WTC11 (cell line): ENCODE results near the gene KCTD2.

ENCODE experiments used
- NR3C1 ChIP-seq: sonication (generic); formaldehyde crosslinking; conservative IDR thresholded peaks from 2 replicates; pipeline ENCODE4 v1.8.1; 2023; ENCODE audit warnings: low read depth, mild to moderate bottlenecking, missing genetic modification reagents
- ZNF317 ChIP-seq: sonication (generic); formaldehyde crosslinking; IDR thresholded peaks from 2 replicates; pipeline ENCODE4 v1.8.1; 2023; ENCODE audit warnings: low read depth, mild to moderate bottlenecking, moderate library complexity, missing genetic modification reagents, borderline replicate concordance
- TF ChIP-seq, protein P1 (sequence below): fragments of 200-600 bp; IDR thresholded peaks from 2 replicates; pipeline ENCODE4 v1.8.0; 2022; ENCODE audit warnings: antibody characterized with exemption

DNA sequence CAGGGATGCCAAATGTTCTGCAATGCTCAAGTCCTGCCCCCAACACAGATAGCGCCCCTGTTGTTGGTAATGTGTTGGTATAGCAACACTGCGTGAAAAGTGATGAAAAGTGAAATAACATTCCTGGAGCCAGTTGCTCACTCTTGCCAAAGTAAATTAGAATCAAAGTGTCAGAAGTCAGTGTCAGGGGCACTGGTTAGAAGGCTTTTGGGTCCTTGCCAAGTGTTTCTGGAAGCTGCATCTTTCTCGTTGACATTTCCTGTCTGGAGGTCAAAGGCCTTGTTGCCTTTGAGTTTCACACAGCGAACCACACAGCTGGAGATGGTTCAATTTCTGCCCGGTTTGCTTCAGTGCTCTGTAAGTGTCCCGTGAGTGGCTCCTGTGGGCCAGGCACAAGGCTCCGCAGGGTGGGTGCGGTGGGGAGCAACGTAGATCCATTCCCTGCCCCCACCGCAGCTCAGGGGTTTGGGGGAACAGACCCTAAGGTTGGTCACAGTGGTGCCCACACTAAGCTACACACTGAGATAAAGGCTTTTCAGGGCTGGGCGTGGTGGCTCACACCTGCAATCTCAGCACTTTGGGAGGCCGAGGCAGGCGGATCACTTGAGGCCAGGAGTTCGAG, 37.1 kb downstream of the KCTD2 start:
- TF ChIP-seq, protein P1, sequence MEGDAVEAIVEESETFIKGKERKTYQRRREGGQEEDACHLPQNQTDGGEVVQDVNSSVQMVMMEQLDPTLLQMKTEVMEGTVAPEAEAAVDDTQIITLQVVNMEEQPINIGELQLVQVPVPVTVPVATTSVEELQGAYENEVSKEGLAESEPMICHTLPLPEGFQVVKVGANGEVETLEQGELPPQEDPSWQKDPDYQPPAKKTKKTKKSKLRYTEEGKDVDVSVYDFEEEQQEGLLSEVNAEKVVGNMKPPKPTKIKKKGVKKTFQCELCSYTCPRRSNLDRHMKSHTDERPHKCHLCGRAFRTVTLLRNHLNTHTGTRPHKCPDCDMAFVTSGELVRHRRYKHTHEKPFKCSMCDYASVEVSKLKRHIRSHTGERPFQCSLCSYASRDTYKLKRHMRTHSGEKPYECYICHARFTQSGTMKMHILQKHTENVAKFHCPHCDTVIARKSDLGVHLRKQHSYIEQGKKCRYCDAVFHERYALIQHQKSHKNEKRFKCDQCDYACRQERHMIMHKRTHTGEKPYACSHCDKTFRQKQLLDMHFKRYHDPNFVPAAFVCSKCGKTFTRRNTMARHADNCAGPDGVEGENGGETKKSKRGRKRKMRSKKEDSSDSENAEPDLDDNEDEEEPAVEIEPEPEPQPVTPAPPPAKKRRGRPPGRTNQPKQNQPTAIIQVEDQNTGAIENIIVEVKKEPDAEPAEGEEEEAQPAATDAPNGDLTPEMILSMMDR, result no peak
- TF ChIP-seq ZNF317 (CRISPR knock-in tag) (no peak), NR3C1 (CRISPR knock-in tag) (no peak)
